ENCODE results near the gene DNAH17.

DNAH17 gene, protein sequence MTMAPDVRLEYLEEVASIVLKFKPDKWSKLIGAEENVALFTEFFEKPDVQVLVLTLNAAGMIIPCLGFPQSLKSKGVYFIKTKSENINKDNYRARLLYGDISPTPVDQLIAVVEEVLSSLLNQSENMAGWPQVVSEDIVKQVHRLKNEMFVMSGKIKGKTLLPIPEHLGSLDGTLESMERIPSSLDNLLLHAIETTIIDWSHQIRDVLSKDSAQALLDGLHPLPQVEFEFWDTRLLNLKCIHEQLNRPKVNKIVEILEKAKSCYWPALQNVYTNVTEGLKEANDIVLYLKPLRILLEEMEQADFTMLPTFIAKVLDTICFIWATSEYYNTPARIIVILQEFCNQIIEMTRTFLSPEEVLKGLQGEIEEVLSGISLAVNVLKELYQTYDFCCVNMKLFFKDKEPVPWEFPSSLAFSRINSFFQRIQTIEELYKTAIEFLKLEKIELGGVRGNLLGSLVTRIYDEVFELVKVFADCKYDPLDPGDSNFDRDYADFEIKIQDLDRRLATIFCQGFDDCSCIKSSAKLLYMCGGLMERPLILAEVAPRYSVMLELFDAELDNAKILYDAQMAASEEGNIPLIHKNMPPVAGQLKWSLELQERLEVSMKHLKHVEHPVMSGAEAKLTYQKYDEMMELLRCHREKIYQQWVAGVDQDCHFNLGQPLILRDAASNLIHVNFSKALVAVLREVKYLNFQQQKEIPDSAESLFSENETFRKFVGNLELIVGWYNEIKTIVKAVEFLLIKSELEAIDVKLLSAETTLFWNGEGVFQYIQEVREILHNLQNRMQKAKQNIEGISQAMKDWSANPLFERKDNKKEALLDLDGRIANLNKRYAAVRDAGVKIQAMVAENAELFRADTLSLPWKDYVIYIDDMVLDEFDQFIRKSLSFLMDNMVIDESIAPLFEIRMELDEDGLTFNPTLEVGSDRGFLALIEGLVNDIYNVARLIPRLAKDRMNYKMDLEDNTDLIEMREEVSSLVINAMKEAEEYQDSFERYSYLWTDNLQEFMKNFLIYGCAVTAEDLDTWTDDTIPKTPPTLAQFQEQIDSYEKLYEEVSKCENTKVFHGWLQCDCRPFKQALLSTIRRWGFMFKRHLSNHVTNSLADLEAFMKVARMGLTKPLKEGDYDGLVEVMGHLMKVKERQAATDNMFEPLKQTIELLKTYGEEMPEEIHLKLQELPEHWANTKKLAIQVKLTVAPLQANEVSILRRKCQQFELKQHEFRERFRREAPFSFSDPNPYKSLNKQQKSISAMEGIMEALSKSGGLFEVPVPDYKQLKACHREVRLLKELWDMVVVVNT (N-terminal part only)

DNA sequence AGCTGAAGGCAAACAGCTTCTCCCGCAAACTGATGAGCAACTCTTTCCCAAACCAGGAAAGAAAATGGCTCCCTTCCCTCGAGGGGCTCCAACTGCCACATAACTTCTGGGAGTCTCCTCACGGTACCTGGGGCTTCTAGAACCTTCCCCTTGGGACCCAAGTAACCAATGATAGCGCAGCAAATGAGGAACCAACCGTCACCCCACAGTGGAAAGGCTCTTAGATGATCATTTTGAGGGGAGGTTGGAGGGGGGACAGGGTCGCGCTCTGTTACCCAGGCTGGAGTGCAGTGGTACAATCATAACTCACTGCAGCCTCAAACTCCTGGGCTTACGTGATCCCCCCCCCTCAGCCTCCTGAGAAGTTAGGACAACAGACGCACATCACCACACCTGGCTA is at the start of gene DNAH17:
DNAH17 (minus strand) TSS at position 101 of the 400 bp plus-strand sequence. CDS start 2,339 bp downstream, outside the sequence.
- no peak for DNase-seq

DNA sequence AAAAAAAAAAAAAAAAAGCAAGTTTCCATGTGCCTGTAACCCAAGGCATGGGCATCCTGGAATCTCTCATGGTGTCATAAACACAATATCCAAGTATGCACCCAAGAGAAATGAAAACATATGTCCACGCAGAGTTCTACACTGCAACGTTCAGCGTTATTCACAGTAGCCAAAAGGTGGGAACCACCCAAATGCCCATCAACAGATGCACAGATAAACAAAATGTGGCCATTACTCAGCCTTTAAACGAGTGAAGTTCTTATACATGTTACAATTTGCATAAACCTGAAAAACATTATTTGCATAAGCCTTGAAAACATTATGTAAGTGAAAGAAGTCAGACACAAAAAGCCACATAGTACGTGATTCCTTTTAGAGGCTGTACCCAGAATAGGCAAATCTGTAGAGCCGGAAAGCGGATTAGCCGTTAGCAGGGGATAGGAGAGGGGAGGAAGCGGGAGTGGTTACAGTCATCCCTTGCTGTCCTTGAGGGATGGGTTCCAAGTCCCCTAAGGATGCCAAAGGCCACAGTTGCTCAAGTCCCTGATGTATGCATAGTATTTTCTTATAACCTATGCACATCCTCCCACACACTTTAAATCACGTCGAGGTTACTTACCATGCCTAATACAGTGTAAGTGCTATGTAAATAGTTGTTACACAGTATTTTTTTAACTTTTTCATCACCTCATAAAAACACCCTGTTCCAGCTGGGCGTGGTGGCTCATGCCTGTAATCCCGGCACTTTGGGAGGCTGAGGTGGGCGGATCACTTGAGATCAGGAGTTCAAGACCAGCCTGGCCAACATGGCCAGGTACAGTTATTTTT is 47.3 kb upstream of the DNAH17 start:
- no peak for DNase-seq

DNA sequence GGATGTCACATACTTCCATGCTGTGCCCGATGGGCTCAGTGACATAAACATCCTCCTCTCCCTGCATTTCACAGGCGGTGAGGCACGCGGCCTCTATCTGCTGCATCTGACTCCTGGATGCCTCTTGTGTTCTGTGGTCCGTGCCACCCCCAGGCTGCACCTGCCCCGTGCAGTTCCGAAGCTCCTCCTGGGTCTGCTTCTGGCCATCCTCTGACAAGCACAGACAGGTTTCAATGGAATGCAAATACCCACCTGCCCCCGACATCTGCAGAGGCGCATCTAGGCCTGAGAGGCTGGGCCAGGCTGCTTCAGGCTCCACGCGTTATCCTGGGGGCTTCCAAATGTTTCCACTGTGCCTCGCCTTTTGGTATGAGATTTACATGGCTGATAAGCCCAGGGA is 46.3 kb upstream of the DNAH17 start:
- DNase-seq = no peak

DNA sequence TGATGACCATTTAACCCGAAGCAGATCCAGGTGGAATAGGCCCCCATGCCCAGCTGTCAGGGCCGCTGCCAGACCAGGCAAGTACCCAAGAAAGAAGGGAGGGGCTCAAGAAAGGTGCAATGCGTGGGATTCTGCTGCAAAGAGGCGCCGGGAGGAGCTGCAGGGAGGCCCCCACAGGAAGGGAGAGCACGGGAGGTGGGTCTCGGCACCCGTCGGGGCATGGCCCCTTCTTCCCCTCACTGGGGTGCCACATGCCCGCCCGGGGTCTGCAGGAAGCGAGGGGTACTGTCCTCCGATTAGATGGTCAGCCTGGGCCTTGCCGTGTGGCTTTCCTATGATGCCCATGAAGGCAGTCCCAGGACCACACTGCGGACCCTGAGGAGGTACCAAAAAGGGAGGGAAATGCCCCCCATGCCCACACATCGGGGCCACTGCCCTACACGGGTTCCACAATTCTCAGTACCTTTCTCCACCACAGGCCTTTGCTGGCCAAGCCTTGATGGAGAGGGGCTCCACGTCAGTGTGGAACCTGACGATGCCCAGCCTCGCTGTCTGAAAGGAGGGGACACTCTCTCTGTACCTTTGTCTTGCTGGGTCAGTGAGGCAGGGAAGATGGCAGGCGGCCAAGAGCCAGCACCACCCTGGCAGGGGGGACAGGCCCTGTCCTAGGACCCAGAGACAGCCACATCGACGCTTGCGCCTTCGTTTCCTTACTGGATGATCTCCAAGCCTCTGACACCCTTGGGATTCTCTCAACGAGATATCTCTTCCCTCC is 45.5 kb upstream of the DNAH17 start:
- no peak for DNase-seq

DNA sequence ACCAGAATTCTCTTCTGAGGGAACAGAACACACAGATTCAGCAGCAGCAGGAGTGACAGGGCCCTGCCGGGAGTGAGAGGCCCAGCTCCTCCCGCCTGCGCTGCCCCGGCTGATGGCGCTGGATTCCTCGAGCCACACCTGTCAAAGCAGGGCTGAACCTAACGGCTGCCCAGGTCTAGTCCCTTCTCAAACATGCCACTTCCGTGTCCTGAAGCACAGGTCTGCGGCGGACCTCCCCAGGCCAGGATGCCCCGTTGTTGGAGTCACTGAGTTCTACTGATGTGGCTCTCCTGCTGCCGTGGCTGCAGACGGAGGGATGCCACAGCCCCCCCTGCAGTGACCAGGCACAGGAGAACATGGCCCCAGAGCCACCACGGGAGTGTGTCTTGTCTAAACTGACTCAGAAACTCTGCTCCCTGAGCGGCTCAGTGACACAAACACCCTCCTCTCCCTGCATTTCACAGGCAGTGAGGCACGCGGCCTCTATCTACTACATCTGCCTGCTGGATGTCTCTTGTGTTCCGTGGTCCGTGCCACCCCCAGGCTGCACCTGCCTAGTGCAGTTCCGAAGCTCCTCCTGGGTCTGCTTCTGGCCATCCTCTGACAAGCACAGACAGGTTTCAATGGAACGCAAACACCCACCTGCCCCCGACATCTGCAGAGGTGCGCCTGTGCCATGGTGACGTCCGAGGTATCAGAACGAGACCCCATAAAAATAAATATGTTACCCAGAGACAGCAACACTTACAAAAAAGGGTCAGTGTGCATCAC is 44.7 kb upstream of the DNAH17 start:
- DNase-seq = no peak

DNA sequence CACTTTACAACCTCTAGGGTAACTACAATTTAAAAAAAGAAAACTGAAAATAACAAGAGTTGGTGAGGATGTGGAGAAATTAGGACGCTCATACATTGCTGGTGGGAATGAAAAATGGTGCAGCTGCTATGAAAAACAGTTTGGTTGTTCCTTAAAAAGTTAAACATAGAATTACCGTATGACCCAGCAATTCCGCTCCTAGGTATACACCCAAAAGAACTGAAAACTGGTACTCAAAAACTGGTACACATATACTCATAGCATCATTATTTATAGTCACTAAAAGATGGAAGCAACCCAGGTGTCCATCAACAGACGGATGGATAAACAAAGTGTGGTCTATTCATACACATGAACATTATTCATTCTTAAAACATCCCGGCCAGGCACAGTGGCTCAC is 42.9 kb upstream of the DNAH17 start:
- no peak for DNase-seq

DNA sequence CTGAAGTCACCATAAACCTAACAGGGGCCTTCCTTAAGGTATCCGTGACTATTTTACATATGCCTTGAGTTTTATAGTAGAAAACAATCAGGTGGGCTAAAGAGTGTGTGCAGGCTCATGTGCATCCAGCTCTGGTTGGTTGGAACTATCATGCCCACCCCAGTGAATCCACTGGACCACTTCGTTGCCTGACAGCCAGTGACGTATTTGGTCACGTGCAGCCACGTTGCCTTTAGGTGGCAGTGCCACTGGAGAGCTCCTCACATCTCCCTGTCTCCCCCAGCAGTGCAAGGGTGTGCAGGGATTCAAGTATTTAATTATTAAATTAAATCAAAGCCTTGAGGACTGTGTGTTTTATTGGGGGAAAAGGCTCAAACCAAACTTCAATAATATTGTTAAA is 42.1 kb upstream of the DNAH17 start:
- DNase-seq = no peak

DNA sequence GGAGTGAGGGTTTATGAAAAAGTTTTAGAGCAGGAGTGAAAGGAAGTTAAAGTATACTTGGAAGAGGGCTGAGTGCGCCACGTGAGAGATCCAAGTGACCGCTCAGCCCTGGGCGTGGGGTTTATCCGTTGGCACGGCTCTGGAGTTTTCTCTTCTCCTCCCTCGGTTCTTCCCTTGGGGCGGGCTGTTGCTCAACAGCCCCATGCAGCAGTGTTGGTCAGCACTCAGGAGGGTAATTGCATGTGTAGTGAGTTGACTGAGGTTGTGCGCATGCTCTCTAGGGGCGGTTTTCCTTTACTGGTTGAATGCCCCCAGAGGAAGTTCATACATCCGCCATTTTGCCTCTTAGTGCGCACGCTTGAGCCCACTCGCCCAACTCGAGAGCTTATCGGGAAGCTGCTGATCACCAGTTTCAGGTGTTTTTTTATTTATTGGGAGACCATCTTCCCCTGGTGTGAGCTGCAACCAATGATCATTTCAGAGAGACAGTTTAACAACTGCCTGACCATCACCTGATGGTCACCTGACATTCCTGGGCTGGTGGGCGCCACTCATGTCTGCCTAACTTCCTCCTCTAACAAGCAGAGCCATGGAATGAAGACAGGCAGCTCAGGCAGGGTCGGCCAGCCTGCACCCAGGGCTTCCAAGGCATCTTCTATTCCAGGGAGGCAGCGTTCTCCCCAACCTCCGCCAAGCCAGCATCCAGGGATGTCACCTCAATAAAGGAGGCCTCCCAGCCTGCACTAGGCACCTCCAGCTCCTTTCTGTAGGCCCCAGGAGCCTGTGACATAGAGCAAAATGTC is 41.3 kb upstream of the DNAH17 start:
- DNase-seq = no peak

DNA sequence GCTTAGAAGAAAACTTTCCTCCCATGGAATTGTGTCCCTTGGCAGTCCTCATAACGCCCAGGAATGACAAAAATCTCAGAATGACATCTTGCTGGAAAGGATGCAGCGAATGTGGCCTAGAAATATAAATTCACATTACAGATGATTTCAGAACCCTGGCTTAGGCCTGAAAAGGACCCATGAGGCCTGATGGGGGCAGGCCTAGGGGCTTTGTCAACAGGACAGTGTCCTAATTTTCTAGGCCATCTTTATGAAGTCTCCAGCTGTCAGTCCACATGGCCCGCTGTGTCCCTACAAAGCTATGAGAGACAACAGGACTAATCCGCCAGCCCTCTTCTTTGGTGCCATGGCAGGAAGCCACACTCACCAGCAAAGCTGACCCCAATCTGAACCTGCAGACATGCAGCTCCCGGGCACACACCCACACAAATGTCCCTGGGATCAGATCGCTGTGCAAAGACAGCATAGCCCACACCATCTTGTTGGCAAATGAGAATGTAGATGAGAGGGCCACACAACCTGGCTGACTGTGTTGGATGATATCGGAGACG is 40.4 kb upstream of the DNAH17 start:
- no peak for DNase-seq

DNA sequence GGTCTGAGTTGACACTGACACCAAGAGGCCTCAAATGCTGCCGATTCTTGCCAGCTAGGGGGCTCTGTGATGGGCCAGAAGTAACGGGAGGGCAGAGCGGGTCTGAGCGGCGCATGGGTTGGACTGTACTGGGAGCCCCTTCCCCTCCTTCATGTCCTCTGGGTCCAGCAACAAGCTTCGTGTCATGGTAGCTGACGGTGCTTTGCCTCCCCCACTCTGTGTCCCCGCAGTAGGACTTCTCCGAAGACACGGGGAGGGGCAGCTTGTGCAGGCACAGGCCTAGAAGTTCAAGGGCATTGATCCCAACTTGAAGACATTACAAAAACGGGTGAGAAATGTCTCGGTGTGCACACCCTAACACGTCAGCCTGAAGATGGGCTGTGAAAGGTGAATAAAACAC is 39.8 kb upstream of the DNAH17 start:
- DNase-seq = no peak

DNA sequence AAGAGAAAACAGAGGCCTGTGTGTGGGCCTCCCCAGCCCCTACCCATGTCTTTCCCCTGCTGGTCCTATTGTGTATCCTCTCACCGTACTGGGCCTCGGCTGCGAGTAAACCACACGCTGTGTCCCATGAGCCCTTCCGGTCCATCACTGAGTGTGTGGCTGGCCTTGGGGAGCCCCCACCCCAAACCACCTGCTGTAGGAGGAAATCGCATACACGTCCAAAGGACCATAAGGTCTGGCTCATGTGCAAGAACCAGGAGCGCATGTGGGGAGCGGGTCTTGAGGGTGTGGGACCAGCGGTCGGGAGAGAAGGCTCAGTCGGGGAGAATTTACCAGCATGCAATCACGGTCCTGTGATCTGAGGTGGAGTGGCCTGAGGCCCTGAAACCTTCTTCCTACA is 38.4 kb upstream of the DNAH17 start:
- DNase-seq = no peak

DNA sequence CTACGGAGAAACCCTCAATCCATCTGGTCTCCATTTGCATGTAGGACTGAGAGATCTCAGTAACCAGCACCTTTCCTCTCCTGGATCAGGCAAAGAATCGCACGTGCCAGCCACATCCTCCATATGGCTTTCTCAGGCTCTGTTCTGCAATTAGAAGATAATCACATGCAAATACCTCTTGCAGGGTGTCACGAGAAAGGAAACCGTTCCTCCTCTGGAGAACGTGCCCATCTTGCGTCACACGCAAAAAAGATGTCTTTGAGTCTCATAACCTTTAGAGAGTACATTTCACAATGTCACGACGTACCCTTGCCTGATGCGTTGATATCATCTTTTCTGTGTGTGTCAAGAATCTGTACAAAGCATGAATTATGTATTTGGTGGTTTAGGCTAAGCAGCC is 36.2 kb upstream of the DNAH17 start:
- DNase-seq = no peak

DNA sequence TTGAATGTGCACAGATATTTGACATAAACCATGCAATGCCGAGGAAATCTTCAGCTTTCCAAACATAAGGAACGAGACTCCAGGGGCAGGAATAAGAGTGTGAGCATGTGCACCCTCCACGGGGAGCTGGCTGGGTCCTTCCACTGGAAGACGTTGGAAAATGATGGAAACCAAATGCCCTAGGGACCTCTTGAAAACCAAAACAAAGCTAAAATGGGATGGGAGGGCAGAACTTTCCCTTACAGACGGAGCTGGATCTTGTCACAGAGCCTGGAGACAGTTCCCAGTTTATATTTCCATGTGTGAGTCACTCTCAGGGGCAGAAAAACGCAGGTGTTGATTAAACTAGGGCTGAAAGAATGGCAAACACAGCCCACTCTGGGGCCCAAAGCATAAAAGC is 34.4 kb upstream of the DNAH17 start:
- no peak for DNase-seq

DNA sequence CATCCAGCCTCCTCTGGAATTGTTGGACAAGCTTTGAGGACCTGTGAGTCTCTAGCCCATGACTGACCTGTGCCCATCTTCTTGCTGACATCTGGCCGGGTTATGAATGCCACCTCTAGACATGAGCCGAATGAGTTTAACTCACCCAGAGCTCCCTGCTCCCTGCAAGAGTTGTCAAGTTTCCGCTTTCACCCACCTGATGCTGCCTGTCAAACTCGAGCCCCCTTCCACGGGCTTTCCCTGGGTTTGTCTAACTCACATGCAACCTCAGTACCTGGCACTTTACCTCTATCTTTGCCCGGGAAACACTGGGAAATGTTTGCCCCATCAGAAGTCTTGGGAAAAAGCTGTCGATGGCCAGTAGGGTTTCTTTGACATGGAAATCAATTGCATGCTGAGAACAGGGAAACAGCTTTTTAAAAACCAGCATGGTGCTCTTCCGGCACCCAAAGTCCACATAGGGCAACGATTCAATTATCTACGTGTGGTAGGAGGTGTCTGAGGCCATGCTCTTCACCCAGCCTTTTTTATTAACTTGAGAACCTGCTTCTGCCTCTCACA is 33.8 kb upstream of the DNAH17 start:
- no peak for DNase-seq

DNA sequence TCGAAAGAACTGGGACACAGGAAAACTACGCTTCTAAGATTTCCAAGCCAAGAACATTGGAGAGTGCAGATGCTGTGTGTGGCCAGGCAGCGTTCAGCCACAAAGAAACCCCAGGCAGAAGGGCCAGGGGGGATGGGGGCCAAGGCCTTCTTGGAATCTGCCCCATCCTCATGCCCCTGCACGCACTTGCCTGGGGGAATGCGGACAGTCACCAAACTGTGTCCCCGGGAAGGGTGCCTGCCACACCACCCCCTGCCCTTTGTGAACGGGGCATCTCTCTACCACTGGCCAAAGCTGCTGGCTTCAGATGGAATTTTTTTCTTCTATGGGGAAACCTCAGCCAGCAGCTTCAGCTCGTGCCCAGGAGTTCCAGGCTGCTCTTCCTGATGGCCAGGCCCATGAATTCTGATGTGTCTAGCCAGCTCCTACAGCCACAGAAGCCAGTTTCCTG is 32.0 kb upstream of the DNAH17 start:
- no peak for DNase-seq

DNA sequence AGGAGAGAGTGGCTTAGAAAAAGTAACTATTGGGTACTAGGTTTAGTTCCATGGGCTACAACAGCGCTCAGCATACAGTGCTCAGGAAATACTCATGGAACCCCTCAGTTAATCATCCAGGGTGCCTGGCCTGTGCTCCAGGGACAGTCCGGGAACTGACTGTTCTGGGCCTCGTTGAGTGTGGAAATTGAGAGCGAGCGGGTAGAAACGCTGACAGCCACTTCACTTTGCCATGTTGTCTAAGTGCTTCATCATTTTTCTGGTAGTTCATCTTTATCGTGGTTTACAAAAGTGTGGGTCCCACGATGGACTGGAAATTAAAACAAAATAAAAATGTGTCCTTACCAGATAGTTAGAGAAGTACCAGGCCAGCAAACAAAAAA is 31.6 kb upstream of the DNAH17 start:
- no peak for DNase-seq

DNA sequence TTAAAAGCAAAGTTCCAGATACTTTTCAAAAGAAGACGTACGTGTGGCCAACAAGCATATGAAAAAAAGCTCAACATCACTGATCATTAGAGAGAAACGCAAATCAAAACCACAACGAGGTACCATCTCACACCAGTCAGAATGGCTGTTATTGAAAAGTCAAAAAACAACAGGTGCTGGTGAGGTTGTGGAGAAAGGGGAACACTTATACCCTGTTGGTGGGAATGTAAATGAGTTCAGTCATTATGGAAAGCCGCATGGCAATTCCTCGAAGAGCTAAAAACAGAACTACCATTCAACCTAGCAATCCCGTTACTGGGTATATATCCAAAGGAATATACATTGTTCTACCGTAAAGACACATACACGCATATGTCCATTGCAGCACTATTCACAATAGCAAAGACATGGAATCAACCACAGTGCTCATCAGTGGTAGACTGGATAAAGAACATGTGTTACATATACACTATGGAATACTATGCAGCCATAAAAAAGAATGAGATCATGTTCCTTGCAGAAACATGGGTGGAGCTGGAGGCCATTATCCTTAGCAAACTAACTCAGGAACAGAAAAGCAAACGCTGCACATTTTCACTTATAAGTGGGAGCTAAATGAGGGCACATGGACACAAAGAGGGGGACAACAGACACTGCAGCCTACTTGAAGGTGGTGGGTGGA is 31.1 kb upstream of the DNAH17 start:
- no peak for DNase-seq

DNA sequence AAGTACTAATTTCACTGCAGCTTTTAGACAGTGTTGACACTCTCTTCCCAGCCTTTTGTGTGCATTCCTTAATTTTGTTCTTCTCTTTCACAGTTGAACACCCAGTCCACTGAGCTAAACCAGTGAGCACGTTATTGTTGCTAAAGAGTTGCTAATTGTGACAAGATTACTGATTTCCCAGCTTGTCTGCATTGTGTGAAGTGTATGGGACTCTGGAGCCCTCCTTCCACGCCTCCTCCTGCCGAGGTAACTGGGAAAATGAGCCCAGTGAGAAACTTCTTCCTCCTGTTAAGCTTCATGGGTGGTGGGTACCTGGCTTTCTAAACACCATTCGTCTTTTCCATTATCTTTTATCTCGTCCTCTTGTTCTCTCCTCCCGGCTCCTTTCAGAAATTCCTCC is 29.8 kb upstream of the DNAH17 start:
- DNase-seq = no peak
